ENCODE measurements around the gene TREML4.

- no peak for TF ChIP-seq CTCF (IDR thresholded peaks at IDR 0.05; ENCODE audit: borderline replicate concordance, extremely low read depth, low read length, poor library complexity, severe bottlenecking)
- TF ChIP-seq EZH2 (IDR thresholded peaks at IDR 0.05; ENCODE audit: borderline replicate concordance, low read depth, low read length, severe bottlenecking) = no peak
These were observed 55.5 kb downstream of the TREML4 start for GRCh38 chr6:41283600-41283999.
